Stimulated activated CD4-positive, alpha-beta T cell treated with anti-CD3 and anti-CD28 coated beads, Interleukin-4, amount 100 ng/mL, for 4 hours (primary cell): Measurements from ENCODE around the gene ERC1.
"Not testable (repeated sequence)": the region's sequence is repeated elsewhere in the genome, so short reads cannot be mapped to it uniquely, and the experiment has no call there.

Experiments
- DNase-seq, 2 experiments: peaks; one replicate each; pipeline ENCODE4 v3.0.0-alpha.2; 2020

Gene ERC1

DNA sequence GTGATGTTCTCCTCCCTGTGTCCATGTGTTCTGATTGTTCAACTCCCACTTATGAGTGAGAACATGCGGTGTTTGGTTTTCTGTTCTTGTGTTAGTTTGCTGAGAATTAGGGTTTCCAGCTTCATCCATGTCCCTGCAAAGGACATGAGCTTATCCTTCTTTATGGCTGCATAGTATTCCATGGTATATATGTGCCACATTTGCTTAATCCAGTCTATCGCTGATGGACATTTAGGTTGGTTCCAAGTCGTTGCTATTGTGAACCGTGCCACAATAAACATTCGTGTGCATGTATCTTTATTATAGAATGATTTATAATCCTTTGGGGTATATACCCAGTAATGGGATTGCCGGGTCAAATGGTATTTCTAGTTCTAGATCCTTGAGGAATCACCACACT lies 264.1 kb downstream of the ERC1 start:
- DNase-seq, result not testable (repeated sequence)

DNA sequence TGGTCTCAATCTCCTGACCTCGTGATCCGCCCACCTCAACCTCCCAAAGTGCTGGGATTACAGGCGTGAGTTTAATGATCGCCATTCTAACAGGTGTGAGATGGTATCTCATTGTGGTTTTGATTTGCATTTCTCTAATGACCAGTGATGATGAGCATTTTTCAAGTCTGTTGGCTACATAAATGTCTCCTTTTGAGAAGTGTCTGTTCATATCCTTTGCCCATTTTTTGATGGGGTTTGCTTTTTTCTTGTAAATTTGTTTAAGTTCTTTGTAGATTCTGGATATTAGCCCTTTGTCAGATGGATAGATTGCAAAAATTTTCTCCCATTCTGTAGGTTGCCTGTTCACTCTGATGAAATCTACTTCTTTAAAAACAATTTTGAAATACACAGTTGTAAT lies 264.8 kb downstream of the ERC1 start:
- not testable (repeated sequence) for DNase-seq

DNA sequence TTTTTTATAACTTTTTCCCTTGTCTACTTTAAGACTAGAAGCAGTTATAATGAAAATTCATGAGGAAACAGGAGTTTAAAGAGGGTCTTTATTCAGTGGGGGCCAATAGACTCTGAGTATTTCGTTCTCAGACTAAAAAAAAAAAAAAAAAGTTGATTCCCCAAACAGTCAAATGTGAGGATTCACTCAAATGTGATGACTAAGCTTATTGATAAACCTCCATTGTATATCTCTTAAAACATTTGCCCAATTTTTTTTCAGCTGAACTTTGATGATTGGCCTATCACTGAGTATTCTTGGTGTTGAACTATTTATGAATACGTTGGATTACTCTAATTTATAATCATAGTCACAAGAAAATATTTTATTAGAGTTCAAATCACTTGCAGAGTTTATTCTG lies 265.3 kb downstream of the ERC1 start:
- DNase-seq, result no peak

DNA sequence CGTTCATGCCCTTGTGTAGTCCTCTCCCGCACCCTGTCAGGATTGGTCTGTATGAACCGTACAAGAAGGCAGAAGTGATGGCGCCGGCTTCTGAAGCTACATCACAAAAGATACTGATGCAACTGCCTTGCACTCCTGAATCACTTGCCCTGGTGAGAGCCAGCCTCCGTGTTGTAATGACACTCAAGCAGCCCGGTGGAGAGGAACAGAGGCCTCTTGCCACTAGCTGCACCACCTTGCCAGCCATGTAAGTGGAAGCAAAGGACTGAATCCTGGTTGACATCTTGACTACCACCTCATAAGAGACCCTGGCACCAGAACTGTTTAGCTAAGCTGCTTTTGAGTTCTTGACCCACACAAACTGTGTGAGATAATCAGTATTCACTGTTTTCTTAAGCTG lies 266.0 kb downstream of the ERC1 start:
- no peak for DNase-seq

DNA sequence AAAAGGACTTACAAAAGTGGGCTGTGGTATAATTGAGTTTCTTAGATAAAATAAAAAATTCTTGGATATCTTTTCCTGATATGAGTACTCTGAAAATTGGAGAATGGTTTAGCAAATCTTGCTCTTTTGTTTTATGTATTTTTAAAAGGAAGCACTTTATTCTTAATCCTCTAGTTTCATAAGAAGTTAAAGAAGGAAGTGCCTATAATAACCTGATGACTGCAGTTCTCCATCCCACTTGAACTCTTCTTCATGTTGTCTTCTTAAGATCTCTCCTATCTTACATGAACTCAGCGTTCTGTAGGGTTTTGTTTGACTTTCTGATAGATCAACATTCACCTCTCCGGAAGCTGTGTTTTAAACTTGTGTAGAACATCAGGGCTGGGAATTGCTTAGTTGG lies 271.0 kb downstream of the ERC1 start:
- no peak for DNase-seq

DNA sequence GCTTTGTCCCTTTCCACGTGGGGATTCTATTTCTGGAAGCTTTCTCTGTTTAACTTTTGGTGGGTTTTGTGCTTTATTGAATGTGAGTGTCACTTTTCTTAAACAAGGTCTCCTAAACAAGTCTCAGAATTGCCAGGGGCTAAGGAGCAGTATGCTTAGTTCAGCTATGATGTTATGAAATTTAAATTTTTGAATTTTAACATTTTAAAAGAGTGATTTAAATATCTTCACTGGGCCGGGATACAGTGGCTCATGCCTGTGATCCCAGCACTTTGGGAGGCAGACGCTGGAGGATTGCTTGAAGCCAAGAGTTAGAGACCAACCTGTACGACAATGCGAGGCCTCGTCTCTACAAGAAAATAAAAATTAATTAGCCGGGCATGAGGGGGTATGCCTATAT lies 276.2 kb downstream of the ERC1 start:
- DNase-seq, result no peak

DNA sequence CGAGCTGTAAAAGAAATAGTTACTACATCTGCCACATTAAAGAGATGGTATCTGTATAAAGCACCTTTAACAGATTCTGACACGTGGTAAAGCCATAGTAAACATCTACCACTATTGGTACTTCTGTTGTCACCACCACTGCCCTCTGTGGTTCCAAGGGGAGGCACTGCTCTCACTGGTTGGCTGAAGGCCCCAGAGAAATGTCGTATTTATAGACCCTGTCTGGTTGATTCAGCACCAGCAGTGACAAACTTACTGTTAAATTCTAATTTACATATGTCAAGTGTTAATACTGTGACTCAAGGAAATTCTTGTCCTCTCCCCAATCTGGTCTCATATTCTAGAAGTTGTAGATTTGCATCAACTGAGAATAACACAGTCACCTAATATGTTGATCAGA lies 281.1 kb downstream of the ERC1 start:
- DNase-seq, result no peak

DNA sequence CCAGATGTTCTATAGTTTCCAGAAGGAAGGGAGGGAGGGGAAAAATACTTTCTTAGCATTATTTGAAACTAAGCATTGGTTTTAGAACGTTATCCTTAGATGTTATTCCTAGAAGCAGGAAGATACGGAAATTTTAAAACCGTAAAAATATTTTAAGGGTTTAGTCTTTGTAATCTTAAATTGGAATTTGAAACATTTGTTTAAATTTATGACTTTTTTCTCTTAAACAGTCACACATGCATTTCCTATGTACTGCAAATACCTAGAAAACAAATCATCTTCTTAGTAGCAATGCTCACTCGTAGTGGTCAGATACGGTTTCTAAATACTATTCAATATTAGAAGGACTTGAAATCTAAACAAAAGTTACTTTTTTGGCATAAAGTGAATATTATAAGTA lies 282.0 kb downstream of the ERC1 start:
- DNase-seq, result no peak

DNA sequence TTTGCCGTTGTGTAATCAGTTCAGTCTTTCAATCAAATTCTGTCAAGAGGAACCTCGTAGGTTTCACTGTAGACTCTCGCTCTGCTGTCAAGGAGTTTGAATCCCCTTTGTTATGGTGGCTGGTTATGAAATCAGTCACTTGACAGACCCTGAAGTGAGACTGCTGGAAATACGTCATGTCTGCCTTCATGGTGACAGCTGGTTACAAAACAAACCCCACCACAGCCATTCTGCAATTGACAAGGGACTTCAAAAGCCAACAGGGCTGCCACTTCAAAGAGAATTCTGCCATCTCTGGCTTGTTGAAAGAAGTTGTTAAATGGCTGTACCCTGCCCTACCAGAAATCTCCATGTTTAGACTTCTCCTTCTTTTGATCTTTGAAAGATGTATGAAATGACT lies 286.9 kb downstream of the ERC1 start:
- DNase-seq, result no peak

DNA sequence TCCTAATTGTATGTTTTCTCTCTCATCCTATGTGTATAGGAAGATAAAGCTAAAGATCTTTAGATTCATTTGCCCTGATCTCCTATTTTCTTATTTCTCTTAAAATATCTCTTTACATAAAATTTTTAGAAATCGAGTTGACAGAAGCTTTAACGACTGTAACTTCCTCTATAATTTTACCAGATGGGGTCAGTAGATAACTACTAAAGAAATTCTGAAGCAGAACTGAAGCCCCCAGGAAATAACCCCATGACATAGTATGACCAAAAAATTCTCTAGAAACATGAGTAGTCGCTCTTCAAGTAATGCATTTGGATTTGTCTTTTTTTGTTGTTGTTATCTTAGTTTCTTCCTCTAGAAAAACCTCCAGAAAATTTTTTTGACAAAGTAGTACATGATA lies 288.0 kb downstream of the ERC1 start:
- DNase-seq, result no peak

DNA sequence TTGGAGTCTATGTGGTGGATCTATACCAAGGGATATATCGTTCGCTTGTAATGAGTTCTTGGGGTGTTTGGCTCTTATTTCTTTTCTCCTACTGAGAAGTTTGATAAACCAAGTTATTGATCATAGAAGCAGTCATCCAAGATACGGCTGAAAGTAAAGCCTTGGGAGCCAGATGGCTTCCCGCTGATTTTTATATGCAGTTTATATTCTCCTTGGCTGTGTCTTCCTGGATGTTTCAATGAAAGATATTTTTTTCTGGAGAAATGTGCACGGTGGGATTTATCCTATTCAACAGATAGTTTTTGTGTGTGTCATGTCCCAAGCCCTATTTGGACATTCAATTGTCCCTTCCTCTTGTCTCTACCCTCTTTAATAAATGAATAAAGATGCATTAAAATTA lies 289.0 kb downstream of the ERC1 start:
- DNase-seq, result no peak

DNA sequence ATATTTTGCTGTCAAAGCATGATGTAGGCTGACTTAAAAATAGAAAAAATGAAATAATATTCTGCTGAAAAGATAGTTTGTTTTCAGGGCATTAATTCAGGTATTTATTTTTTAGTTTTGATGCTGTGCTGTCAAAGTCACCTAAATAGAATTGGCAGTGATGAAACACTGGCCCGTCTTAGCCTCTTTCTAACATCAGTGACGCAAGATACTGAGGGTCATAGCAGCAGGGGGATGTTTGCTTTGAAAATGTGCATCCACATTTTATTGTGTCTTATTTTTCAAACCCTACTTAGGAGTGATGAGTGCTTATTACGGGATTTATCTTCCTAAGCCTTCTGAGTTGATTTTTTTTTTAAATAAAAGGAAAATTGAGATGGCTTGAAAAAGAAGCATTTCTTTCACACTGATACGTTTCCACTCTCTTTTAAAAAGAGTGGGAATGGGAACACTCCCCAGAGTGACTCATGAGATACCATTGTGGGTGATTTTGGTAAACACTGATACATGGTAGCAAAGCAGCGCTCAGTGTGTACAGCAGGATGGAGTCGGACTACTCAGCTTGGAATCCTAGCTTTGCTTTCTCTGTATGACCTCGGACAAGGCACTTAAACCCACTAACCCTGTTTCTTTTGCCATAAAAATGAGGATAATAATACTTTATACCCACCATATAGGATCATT lies 290.8 kb downstream of the ERC1 start:
- DNase-seq, result no peak

DNA sequence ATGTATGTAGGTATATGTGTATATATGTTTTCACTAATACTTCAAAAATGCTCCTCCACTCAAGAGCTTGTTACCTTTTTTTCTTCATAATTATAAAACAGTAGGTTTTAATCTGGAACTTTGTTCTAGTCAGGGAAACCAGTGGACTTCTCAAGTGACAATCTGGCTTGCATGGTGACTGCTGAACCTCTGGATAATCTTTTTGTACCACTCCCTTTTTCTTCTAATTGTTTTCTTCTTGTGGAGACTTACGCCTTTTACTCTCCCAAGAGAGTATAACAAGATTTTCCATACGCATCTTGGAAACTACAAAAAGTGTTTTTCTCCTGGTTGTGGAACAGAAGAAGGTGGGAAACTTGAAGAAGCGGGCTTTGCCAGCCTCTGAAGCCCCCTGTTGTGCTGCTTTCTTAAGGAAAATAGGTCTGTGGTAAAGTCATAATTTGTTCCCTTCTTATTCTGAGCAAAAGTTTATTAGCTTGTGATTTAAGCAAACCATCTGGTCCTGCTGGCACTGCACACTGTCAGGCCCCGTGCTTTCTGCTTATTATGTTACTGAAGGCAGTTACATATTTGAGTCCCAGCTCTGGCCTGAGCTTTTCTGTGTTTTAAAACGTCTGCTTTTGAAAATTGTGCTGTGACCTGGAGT lies 291.8 kb downstream of the ERC1 start:
- no peak for DNase-seq

DNA sequence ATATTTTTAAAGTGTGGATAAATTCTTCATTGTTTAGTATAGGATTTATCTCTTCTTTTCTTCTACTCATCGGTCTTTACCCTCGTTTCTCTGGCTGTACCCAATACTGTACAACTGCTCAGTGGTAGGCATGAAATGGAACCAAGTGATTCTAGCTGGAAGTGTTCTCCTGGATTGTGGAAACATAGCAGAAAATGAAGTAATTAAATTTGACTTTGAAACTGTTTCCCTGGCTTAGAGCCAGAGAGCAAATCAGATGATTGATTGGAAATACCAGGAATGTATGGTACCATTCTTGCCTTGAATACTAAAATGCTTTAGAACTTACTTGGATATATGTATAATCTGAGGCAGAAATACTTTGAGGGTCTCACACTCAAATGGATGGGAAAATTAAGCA lies 292.3 kb downstream of the ERC1 start:
- DNase-seq, result no peak

DNA sequence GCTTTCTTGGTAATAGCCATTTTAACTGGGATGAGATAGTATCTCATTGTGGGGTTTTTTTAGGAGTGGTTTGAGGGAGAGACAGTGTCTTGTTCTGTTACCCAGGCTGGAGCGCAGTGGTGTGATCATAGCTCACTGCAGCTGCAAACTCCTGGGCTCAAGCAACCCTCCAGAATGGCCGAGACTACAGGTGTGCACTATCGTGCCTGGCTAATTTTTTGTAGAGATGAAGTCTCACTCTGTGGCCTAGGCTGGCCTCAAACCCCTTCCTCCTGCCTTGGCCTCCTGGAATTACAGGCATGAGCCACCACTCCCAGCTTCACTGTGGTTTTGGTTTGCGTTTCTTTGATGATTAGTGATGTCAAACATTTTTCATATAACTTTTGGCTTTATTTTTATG lies 293.6 kb downstream of the ERC1 start:
- no peak for DNase-seq

DNA sequence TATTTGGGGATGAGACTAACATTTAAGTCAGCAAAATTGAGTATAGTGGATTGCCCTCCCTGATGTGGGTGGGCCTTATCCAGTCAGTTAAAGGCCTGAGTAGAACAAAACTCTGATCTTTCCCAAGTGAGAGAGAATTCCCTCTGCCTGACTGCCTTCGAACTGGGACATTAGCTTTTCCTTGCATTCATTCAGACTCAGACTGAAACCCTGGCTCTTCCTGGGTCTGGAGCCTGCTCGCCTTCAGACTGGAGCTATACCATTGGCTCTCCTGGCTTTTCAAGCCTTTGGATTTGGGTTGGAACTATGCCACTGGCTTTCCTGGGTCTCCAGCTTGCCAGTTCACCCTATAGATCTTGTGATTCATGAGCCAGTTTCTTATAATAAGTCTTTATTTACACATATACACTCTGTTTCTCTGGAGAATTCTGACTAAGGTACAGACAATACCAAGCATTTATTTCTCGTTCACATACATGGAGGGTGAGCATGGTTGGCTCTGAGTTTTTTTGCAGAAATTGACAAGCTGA lies 296.5 kb downstream of the ERC1 start:
- no peak for DNase-seq

DNA sequence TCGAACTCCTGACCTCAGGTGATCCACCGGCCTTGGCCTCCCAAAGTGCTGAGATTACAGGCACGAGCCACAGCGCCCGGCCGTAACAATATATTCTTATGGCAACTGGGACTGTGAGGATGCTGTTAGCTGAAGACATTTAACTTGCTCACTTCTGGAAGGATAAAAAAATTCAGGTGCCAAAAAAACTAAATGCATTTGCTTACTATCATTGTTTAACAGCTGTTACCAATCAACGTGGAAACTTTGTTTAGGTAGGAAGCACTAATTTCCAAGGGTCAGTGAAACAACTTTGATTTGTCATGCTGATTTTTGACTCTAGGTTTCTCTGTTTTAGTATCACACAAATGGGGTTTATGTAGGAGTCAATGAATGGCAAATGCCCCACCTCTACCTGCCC lies 297.3 kb downstream of the ERC1 start:
- no peak for DNase-seq

DNA sequence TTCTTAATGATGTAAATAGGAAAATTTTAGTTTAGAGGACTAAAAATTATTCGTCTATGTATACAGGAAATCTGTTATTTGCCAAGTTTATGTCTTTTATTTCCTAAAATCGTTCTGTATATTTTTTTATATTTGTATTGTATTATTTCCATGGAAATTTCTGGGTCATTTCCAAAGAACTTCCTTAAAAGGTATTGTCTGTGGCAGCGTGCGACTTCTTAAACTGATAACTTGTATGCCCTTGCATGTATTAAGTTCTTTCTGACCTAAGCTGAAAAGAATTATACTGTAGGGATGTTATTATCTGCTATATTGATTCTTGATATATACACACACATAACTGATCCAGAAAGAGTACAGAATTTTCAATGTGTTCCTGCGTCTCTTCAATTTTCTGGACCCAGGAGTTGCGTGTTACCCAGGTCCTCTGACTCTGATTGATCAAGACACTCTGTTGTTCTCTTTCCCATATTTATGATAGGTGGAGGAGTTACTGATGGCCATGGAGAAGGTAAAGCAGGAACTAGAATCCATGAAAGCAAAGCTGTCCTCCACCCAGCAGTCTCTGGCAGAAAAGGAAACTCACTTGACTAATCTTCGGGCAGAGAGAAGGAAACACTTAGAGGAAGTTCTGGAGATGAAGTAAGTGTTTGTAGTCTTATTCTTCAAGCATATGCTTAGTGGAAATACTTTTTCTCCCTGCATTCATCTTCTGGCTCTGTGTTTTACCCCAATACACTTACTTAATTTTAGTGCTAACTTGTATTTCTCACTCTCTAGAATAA lies 298.5 kb downstream of the ERC1 start:
- DNase-seq, result no peak

DNA sequence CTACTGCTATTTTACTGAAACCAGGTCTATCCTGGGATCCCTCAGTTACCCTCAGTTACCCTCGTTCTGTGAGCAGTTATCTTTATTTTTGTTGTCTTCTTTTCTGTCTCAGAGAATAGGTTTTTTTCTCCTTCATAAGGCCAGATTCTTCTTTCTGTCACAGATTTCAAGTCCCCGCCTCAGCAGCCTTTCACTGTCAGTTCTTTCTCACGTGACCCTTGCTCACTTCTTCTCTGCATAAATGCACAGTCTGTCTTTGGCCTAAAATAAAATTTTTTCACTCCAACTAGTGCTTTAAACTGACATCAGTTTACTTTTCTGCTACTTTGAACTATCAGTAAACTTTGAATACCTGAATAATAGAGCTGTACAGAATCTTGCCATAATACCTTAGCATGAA lies 299.7 kb downstream of the ERC1 start:
- DNase-seq, result no peak

DNA sequence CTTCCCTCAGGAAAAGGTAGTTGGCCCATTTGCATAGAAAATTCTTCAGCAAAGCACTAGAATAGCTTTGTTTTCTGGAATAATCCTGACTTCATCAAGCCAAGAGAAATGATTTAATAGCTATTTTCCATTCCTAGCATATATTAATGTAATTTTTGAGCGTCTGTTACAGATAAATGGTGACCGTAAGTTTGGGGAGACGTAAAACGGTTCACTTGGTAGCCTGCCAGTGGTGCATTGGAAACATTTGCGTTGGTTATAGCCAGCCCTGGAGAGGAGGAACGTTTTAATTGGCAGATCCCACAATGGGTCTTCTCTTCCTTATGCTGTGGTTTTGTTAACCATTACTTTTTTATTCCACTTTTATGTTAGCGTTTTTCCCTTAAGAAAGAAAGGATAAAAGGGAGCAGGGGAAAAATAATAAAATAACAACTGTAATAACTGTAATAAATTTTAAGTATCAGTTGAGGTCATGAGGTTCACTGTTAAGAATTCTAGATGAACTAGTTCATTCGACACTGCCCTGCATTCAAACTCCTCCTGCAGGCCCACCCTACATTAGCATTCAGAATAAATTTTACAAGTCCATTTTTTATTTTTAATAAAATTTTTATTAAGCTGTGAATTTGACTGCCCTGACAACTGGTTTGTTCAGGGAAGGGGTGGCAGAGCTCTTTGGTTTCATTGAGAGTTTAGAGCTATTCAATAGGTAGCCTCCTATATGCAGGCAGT lies 300.7 kb downstream of the ERC1 start:
- no peak for DNase-seq

DNA sequence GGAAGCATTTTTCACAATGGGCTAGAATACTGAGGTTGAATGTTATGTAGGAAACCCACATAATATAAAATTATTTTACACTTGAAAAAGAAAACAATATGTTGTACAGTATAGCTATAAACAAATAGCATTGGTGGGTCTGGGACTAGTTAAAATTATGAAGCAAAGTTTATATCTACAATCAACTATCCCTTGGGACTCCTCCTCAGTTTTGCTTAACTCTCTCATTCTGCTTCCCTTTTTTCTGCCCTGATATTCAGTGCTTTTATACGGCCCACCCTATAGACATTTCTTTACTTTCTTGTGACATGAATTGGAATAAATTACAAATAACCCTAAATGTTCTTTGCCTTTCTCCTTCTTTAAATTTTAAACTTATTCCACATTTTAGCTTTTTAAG lies 302.9 kb downstream of the ERC1 start:
- no peak for DNase-seq

DNA sequence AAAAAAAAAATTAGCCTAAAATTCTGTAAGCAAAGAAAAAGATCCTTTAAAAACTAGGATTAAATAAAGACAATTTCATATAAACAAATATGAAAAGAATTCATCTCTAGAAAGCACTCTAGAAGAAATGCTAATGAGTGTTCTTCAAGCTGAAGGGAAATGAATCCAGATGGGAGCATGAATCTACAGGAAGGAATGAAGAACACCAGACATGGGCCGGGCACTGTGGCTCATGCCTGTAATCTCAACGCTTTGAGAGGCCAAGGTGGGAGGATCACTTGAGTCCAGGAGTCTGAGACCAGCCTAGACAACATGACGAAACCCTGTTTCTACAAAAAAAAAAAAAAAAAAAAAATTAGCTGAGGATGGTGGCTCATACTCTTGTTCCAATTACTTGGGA lies 306.2 kb downstream of the ERC1 start:
- DNase-seq, result no peak

DNA sequence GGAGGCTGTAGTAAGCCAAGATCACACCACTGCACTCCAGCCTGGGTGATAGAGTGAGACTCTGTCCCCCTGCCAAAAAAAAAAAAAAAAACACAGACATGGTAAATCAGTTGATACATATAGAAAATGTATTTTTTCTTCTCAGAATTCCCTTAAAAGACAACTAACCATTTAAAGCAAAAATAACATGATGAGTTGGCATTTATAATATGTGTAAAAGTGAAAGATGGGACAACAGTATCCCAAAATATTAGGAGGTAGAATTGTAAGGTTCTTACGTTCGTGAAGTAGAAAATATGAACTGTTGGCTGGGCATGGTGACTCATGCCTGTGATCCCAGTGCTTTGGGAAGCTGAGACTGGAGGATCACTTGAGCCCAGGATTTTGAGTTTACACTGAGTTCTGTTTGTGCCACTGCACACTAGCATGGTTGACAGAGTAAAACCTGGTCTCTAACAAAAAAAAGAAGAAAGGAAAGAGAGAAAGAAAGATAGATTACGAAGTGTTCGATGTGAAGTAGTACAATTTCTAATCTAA lies 306.7 kb downstream of the ERC1 start:
- no peak for DNase-seq
